Inferior parietal cortex (tissue), 1 donor: Measurements from ENCODE around the gene INCA1.

ENCODE experiments used
- DNase-seq: peaks from one replicate; pipeline ENCODE4 v3.0.0-alpha.2; 2016; ENCODE audit errors: extremely low spot score

The INCA1 gene

DNA sequence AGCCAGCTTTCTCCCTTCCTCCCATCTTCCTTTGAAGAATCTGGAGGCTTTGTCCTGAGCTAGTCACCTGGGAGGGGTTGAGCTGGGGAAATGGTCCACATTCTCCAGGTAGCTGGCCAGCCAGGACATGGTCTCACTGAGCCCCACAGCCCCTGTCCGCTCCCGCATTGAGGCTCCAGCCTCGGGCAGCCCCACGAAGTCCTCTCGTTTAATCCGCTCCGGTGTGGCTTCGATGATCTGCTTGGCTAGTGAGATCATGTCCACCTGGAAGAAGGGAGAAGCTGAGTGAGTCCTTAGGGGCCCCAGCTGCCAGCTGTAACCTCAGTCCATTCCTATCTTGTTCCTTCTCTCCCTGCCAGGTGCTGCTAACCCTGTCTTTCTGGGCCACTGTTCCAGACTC, 27.0 kb downstream of the INCA1 start:
- DNase-seq: no peak

DNA sequence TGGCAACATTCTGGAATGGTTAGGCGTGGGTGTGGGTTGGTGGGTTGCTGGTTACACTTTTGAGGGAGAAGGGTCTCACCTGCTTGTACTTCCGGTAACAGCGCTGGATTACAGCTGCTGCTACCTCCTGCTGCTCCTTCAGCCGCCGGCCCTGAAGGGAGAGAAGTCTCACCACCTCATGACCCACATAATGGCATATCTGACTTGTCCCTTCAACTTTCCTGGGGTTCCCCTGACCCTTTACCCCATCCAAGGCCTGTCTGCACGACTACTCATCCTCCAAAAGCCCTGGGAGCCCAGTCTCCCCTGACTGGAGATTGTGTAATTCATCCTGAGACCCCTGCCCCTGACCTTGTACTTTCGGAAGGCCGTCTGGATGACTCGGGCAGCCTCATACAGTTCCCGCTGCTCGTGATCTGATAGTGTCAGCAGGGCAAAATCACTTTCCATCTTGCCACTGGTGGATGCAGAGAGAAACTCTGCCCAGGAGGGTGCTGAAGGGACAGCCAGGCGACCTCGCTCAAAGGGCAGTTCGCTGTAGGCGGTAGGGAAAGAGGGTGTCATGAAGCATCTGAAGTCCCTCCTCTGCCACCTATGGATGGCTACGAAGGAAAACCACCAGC, 27.7 kb downstream of the INCA1 start:
- no peak for DNase-seq

DNA sequence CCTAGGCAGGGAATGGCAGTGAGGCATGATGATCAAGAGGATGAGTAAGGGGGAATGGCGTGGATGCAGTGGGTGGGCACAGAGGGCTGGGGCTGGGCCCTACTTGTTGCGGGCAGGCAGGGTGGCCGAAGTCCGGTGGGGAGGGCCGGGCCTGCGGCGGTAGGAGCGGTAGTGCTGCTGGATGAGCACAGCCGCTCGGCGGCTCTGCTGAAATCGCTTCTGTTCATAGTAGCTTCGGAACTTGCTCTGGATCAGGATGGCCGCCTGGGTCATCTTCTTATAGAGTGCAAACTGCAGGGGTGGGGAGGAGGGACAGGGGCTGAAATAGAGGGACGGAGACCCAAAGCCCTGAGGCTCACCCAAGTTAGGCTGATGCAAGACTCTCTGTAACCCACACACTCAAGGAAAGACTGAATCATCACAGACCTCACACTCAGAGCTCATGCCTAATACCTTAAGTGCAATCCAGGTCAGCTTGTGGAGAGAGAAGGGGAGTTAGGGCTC, 28.2 kb downstream of the INCA1 start:
- no peak for DNase-seq

DNA sequence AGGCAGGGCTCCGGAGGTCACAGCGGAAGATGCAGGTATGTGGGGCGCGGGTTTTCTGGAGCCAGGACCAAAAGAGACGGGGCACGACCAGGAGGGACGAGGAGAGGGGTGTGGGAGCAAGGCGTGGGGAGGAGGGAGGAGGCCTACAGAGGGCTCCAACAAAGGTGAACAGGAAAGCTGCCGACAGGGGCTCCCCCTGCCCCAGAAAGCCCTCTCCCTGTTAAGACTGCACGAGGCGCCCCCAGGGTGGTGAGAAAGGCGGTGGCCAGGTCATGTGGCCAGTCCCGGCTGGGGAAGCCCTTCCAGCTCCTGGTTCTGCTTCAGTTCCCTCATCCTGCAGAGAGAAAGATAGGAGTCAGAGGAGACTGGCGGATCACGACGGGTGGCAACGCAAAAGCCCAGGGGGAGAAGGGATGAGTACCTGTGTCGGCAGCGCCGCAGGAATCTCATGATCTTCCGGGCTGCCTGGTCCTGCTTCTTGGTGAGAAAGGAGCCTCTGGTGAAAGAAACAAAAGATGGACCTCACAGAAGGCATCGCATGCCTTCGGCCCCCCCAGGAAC, 28.8 kb downstream of the INCA1 start:
- no peak for DNase-seq

DNA sequence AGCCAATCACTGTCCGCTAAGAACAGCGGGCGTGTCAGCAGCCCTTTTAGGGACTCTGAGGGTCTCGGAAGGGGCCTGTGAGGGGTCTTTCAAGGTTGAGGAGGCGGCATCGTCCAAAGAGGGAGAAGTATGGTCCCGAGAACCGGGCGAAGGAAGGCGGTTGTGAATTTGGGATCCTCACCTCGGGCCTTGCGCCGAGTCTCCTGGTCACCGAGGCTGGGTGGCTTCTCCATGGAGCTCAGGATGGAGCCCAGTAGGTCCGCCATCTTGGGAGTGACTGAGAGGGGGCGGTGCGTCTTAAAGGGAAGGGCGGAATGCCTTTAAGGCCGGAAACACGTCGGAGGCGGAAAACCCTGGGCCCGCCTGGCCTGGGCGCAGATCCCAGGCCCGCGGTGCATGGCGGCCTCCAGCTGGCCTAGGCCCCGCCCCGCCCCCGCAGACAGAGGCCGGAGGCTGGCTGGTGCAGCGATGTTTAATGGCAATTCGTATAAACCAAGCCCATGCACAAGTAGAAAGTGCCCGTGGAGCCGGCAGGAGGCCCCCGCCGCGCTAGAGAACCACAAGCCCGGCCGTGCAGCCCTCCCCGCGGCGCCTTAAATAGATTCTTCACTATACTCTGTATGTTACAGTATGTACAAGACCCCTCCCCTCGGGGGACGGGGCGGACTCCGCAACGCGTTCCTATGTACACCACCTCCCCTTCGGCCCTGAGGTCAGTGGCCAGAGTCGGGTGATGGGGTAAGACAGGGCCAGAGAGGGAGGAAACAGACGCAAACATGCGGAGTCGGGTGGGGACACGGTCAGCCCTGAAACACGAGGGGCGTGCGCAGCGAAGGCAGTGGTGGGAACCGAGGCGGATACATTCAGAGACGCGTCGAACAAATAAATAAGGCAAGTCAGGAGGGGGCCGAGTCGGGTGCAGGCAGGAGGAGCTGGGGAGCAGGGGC, 29.5 kb downstream of the INCA1 start, which contains the start of gene SPAG7:
SPAG7 (minus strand) TSS at position 279 of the 947 bp plus-strand sequence; CDS start at position 266, 13 bp downstream.
- DNase-seq: peak; percentile 97

DNA sequence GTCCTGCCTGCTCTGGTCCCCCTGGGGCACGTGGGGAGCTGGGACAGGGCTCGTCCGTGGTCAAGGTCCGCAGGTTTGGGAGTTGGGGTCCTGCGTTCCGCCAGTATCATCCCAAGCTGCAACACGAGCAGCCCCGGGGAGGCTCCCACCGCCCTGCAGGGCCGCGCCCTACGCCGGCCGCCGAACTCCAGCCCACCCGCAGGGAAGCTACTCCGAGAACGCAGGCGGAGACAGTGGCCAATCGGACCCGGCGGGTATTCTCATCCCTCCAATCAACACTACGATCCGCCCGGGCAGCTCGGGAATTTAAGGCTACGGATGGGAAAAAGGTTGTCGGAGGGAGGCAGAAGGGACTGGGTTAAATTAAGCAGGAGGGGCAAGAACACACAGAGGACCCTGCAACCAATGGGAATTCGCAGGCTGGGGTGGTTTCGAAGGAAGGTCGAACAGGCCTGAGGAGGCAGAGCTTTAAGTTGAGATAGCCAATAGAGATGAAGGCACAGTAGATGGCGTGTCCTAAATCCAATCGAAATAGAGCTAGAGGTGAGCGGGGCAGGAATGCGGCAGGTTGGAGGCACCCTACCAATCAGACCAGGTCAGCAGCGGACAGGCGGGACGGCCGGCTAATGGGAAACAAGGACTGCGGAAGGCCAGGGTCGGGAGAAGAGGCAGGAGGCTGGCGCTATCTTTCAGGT, 30.3 kb downstream of the INCA1 start:
- DNase-seq: peak; percentile 98

DNA sequence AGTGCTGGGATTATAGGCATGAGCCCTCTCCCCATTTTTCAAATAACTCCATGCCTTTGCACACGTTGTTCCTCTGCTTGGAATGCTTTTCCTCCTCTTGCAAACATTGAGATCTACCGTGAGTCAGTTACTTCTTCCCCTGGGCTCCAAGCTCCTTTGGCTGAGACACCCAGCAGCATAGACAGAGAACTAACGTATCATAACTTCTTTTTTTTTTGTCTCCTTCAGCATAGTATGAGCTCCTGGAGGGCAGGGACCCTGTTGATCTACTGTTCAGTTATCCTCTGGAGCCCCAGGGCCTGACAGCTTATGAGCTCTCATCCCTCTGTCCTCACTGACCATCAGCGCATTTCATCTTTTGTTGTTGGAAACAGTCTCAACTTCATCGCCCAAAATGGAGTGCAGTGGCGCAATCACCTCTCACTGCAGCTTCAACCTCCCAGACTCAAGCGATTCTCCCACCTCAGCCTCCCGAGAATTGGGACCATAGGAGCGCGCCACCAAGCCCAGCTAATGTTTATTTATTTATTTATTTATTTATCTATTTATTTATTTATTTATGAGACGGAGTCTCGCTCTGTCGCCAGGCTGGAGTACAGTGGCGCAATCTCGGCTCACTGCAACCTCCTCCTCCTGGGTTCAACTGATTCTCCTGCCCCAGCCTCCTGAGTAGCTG, 31.9 kb downstream of the INCA1 start:
- DNase-seq: no peak

DNA sequence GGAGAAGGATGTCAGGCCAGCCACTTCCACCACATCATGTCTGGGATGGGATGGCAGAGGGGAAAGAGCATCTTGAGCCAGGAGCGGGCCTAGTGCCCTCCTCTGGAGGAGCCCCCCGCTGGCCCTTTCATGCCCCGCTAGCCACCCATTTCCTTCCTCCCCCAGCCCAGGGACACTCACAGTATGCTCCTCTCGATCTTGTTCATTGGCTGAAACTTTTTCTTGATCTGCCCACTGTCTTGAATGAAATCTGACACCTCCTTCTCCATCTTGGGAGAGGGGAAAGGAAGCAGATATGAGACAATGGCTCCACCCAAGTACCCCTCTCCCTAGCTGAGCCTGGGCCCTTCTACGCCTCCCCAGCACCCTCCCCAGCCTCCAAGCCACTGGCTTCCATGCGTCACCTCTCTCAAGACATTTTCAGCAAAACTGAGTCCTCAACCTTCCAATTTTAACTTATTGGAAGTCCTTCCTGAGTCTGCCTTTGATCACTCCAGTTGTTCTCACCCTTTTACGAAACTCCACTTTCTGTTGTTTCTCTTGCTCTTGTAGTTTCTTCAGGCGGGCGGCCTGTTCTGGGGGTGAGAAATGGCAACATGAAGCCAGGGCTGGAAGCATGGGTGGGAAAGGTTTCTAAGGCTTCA, 36.9 kb downstream of the INCA1 start:
- DNase-seq: no peak

DNA sequence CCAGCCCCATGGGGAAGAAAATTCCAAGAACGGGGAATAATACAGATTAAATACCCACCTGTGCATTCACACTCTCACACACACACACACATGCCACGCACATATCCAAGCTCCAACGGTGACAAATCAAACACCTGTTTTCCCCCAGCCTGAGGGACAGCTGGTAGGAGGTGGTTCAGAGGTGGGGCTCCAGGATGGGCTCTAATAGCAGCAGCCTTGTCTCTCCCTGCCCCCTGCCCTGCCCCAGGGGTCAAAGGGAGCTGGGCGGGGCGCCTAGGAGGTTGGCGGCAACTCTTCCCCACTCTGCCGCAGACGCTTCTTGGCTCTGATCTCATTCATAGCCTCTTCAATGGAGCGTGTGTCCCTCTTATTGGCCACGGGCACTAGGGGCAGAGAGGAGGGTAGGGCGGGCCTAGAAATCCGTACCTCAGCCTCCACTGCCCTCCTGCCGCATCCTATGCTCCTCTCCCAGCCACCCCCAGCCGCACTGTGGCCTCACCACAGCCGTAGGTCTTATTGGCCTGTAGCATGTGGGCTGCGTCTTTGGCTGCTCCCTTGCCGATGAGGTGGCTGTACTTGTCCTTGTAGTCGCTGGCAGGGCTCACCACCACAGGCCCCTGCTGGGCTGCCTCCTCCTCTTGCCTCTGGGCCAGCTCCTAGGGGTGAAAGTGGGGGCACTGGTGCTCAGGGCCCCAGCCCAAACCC, 37.9 kb downstream of the INCA1 start:
- no peak for DNase-seq

DNA sequence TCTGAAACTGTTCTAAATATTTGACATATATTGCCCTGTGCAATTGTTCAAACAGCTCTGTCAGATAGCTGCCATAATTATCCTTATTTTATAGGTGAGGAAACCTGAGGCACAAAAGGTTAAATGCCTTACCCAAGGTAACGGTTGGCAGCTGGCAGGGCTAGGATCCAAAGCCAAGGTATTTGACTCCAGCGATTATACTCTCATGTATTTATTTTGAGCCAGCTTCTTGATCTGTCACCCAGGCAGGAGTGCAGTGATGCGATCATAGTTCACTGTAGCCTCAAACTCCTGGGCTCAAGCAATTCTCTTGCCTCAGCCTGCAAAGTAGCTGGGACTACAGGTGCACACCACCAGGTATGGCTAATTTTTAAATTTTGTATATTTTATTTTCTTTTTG, 39.2 kb downstream of the INCA1 start:
- DNase-seq: no peak

DNA sequence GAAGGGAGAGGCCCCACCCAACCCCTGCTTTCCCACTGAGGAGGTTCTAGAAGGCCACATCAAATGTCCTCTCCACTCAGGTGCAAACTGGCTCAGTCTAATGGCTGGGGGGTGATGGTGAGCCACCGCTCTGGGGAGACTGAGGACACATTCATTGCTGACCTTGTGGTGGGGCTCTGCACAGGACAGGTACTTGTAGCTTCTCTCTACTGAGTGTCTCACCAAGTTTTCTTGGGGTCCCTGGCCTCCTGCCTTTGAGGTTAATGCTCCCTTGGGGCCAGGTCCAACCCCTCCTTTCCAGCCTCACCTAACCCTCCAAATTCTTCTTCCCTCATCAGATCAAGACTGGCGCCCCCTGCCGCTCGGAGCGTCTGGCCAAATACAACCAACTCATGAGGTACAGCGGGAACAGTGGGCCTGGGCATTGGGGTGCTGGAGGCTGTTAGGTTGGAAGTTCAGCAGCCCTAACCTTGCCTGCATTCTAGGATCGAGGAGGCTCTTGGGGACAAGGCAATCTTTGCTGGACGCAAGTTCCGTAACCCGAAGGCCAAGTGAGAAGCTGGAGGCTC, 40.7 kb downstream of the INCA1 start:
- no peak for DNase-seq

DNA sequence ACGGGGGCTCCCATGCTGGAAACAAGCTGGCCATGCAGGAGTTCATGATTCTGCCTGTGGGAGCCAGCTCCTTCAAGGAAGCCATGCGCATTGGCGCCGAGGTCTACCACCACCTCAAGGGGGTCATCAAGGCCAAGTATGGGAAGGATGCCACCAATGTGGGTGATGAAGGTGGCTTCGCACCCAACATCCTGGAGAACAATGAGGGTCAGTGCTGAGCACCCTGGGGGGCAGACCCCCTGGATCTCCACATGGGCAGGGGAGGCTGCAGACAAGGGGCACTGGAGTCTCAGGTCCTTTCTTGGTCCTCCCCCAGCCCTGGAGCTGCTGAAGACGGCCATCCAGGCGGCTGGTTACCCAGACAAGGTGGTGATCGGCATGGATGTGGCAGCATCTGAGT, 42.2 kb downstream of the INCA1 start:
- no peak for DNase-seq

DNA sequence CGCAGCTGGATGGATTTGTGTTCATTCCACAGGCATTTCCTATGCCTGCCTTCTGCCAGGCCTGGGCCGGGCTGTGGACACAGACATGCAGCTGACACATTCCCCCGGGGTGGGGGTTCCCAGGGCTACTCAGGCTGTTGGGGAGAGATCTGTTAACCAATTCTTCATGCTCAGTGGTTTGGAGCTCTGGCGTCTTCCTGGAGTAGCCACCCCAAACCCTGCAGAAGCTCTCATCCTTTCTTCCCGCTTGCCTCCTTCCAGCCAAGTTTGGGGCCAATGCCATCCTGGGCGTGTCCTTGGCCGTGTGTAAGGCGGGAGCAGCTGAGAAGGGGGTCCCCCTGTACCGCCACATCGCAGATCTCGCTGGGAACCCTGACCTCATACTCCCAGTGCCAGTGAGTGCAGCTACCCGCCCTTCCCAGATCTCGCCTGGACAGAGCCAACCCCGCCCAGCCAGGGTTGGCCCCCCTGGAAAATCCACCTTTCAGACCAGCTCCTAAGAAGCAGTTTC, 43.8 kb downstream of the INCA1 start:
- no peak for DNase-seq

DNA sequence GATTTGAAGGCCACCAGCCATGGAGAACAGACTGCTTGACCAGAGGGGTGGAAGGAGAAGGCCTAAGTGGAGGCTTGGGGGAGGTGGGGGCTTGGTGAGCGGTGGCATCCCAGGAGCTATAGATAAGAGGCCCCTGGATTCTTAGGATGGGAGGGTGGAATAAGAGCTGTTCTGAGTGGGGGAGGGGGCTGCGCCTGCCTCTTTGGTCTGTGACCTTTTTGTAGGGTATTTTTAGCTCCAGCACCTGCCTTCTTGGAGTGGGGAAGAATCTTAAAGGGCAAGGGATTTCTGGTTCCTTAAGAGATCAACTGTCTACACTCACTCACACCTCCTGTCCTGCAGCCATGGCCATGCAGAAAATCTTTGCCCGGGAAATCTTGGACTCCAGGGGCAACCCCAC, 45.8 kb downstream of the INCA1 start:
- DNase-seq: no peak

DNA sequence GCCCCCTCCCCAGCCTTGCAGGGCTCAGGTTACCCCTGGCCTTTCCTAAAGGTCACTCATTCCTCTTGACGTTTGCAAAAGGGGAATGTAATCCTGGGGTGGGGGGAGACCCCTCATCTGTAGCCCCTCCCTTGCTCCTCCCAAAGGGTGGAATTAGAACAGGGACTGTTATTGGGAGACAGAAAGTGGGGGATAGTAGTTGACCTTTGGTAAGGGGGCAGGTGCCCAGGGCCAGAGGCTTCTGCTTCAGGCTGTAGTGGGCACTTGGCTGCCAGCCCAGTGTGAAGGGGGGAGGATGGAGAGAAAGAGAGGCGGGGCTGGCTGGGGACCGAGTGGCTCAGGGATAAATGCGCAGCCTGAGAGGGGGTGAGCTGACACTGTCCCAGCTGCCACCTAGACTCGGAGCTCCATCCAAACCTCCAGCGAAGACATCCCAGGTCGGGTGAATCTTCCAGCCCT, 46.5 kb downstream of the INCA1 start, which contains the start of gene ENO3:
ENO3 (plus strand) TSS at position 374 of the 459 bp plus-strand sequence. CDS start 711 bp downstream, outside the sequence.
- no peak for DNase-seq

DNA sequence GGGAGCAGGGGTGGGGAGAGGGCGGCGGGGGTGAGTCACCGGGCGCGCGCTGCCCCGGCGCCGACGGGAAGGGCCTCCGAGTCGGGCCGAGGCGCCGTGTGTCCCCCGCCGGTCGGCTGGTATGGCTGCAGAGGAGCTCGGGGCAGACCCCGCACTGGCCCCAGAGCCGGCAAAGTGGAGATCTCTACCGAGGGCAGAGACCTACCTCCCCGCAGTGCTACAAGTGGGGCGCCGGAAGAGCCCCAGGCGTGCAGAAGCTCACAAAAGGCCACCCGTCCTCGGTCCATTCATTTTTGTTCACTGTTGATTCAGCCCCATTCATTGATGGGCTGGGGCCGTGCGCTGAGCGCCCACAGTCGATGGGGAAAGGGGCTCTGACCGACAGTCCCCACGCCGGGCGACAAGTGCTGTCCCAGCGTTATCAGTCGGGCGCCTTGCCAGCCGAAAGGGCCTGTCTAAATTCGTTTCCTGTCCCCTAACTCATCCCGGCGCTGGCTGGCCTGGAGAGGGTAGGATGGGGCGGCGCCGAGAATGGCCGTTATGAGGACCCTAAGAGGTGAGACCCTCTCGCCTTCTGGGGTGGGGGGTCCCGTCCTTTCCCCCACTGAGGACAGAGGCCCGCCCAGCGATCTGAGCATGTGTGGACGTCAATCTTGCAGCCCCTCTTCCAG, 47.1 kb downstream of the INCA1 start:
- no peak for DNase-seq

DNA sequence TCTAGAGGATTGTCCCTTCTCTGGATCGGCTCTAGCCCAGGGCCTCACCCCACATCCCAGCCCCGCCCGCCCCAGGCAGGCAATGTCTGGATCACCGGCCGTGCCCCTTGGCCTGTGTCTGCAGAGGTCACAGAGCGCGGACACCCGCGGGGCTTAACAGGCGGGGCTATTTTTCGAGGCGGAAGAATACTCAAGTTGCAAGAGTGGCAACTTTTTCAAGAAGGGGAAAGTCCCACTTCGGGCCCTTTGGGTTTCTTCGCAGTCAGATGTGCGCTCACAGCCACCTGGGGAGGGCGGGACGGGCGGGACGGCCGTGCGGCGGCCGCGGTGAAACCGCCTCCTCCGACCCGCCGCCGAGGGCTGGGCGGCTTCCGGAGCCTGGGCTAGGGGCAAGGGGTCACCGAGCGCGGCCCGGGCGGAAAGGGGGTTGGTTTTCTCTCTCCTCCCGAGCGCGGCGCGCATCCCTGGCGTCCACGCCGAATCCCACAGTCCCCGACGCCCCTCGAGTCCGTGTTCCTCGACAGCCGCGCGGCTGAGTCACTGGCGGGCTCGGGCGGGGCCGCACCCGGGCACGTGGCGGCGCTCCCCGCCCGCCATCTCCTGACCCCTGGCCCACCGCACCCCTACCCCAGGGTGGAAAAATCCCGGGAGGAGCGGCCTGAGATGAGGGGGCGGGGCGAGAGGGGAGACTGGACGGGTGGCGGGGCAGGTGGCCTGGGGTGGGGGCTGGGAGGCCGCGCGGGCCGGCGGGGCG, 47.8 kb downstream of the INCA1 start:
- peak; percentile 39 for DNase-seq

DNA sequence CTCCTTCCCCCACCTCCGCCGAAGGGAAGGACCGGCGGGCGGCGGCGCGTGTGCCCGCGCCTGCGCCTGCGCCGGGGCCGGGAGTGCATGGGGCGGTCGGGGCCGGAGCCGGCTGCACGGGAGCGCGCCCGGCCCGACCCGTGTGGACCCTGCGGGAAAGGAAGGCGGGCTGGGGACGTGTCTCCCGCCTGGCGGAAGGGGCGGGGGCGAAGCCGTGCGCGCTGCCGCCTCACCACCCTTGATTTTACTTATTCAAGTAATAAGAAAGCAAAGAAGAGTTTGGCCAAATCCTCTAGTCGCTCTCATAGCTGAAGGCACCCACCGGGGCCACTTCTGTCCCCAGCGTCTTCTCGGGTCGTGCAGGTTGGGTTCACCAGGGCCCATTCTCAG, 48.4 kb downstream of the INCA1 start:
- DNase-seq: no peak
